HEK293 (cell line): ENCODE results near the gene RTN4RL2.

Experiments
- CTCF ChIA-PET: fragments of 350-600 bp; formaldehyde crosslinking; extraction: SDS; loops from one replicate; lab custom pipeline; 2021; ENCODE audit warnings: antibody characterized with exemption; lab: Yijun Ruan, JAX
- POLR2A ChIA-PET: fragments of 300-600 bp; formaldehyde crosslinking; extraction: SDS; loops from one replicate; lab custom pipeline; 2020; ENCODE audit warnings: antibody characterized with exemption, inconsistent platforms; lab: Yijun Ruan, JAX
- H3K27ac ChIP-seq: fragments of 200-500 bp; sonication (Bioruptor generic); 2 replicates; pipeline ENCODE4 v1.5.1; 2014; ENCODE audit warnings: low read depth, low read length, control low read depth, inconsistent platforms; ENCODE audit errors: extremely low read depth
- H3K36me3 ChIP-seq, 2 experiments: fragments of 200-500 bp in 1 of 2; sonication (Bioruptor generic) in 1 of 2; 1 replicate in 1 of 2; 2 replicates in 1 of 2; pipeline ENCODE4 v1.5.1; 2014 to 2017; ENCODE audit warnings: inconsistent platforms in 2 of 2, low read length in 2 of 2; ENCODE audit not compliant: control insufficient read depth in 2 of 2, insufficient read depth in 1 of 2
- H3K4me1 ChIP-seq: fragments of 200-500 bp; sonication (Bioruptor generic); 2 replicates; pipeline ENCODE4 v1.5.1; 2014; ENCODE audit warnings: mild to moderate bottlenecking, low read length, inconsistent platforms; ENCODE audit not compliant: control insufficient read depth, insufficient read depth
- H3K4me3 ChIP-seq: 2 replicates; pipeline ENCODE4 v1.5.1; 2011; ENCODE audit warnings: low read depth, mild to moderate bottlenecking, control low read depth, low read length, moderate library complexity
- H3K9me3 ChIP-seq: fragments of 200-500 bp; sonication (Bioruptor generic); 2 replicates; pipeline ENCODE4 v1.5.1; 2014; ENCODE audit warnings: low read depth, low read length, inconsistent platforms; ENCODE audit not compliant: control insufficient read depth, insufficient read depth
- ELK4 ChIP-seq: IDR thresholded peaks from 2 replicates; pipeline ENCODE4 v1.6.1; 2011; ENCODE audit warnings: mild to moderate bottlenecking, low read depth, low read length, borderline replicate concordance
- KLF10 ChIP-seq: fragments of 450-650 bp; IDR thresholded peaks from 2 replicates; pipeline ENCODE4 v1.5.1; 2018; ENCODE audit warnings: missing biosample characterization, mild to moderate bottlenecking, missing genetic modification characterization
- PRDM4 ChIP-seq: fragments of 450-650 bp; formaldehyde crosslinking; IDR thresholded peaks from 2 replicates; pipeline ENCODE4 v1.5.1; 2017; ENCODE audit warnings: missing biosample characterization, missing genetic modification characterization
- SCRT1 ChIP-seq: fragments of 450-650 bp; formaldehyde crosslinking; IDR thresholded peaks from 2 replicates; pipeline ENCODE4 v1.5.1; 2016; ENCODE audit warnings: missing biosample characterization, missing genetic modification characterization, borderline replicate concordance
- SP3 ChIP-seq: fragments of 450-650 bp; formaldehyde crosslinking; IDR thresholded peaks from 2 replicates; pipeline ENCODE4 v1.5.1; 2016; ENCODE audit warnings: missing biosample characterization, missing genetic modification characterization
- ZBTB1 ChIP-seq: fragments of 450-650 bp; formaldehyde crosslinking; IDR thresholded peaks from 2 replicates; pipeline ENCODE4 v1.5.1; 2016; ENCODE audit warnings: missing biosample characterization, missing genetic modification characterization
- ZBTB17 ChIP-seq: fragments of 450-650 bp; formaldehyde crosslinking; IDR thresholded peaks from 2 replicates; pipeline ENCODE4 v1.5.1; 2016; ENCODE audit warnings: missing biosample characterization, missing genetic modification characterization
- ZBTB48 ChIP-seq: fragments of 450-650 bp; formaldehyde crosslinking; IDR thresholded peaks from 2 replicates; pipeline ENCODE4 v1.5.1; 2016; ENCODE audit warnings: missing biosample characterization, missing genetic modification characterization
- ZNF112 ChIP-seq: fragments of 450-650 bp; formaldehyde crosslinking; IDR thresholded peaks from 2 replicates; pipeline ENCODE4 v1.5.0; 2017; ENCODE audit warnings: missing biosample characterization, missing genetic modification characterization
- ZNF157 ChIP-seq: fragments of 450-650 bp; formaldehyde crosslinking; IDR thresholded peaks from 2 replicates; pipeline ENCODE4 v1.5.1; 2016; ENCODE audit warnings: missing biosample characterization, missing genetic modification characterization
- ZNF221 ChIP-seq: fragments of 450-650 bp; formaldehyde crosslinking; IDR thresholded peaks from 2 replicates; pipeline ENCODE4 v1.5.1; 2017; ENCODE audit warnings: missing biosample characterization, missing genetic modification characterization, borderline replicate concordance
- ZNF239 ChIP-seq: fragments of 450-650 bp; formaldehyde crosslinking; IDR thresholded peaks from 2 replicates; pipeline ENCODE4 v1.5.1; 2016; ENCODE audit warnings: missing biosample characterization, missing genetic modification characterization
- ZNF266 ChIP-seq: fragments of 450-650 bp; formaldehyde crosslinking; IDR thresholded peaks from 2 replicates; pipeline ENCODE4 v1.5.1; 2016; ENCODE audit warnings: missing biosample characterization, missing genetic modification characterization, low read depth
- ZNF366 ChIP-seq: fragments of 450-650 bp; formaldehyde crosslinking; conservative IDR thresholded peaks from 2 replicates; pipeline ENCODE4 v1.5.1; 2016; ENCODE audit warnings: missing biosample characterization, missing genetic modification characterization
- ZNF433 ChIP-seq: fragments of 450-650 bp; formaldehyde crosslinking; IDR thresholded peaks from 2 replicates; pipeline ENCODE4 v1.5.1; 2016; ENCODE audit warnings: missing biosample characterization, missing genetic modification characterization, low read depth
- ZNF600 ChIP-seq: fragments of 450-650 bp; formaldehyde crosslinking; IDR thresholded peaks from 2 replicates; pipeline ENCODE4 v1.5.1; 2016; ENCODE audit warnings: missing biosample characterization, missing genetic modification characterization
- ZNF610 ChIP-seq: fragments of 450-650 bp; formaldehyde crosslinking; IDR thresholded peaks from 2 replicates; pipeline ENCODE4 v1.5.1; 2016; ENCODE audit warnings: missing biosample characterization, missing genetic modification characterization, borderline replicate concordance
- ZNF639 ChIP-seq: fragments of 450-650 bp; formaldehyde crosslinking; IDR thresholded peaks from 2 replicates; pipeline ENCODE4 v1.5.1; 2016; ENCODE audit warnings: missing biosample characterization, missing genetic modification characterization
- ZNF654 ChIP-seq: fragments of 450-650 bp; formaldehyde crosslinking; IDR thresholded peaks from 2 replicates; pipeline ENCODE4 v1.5.1; 2016; ENCODE audit warnings: low read depth, missing biosample characterization, missing genetic modification characterization
- ZNF664 ChIP-seq: fragments of 450-650 bp; formaldehyde crosslinking; IDR thresholded peaks from 2 replicates; pipeline ENCODE4 v1.5.1; 2016; ENCODE audit warnings: missing biosample characterization, missing genetic modification characterization
- ZNF747 ChIP-seq: fragments of 450-650 bp; formaldehyde crosslinking; IDR thresholded peaks from 2 replicates; pipeline ENCODE4 v1.5.1; 2016; ENCODE audit warnings: missing biosample characterization, missing genetic modification characterization
- ZNF776 ChIP-seq: fragments of 450-650 bp; formaldehyde crosslinking; IDR thresholded peaks from 2 replicates; pipeline ENCODE4 v1.5.0; 2017; ENCODE audit warnings: missing biosample characterization, missing genetic modification characterization, borderline replicate concordance
- TF ChIP-seq, protein P1 (sequence below): fragments of 450-650 bp; IDR thresholded peaks from 2 replicates; pipeline ENCODE4 v1.5.1; 2018; ENCODE audit warnings: missing biosample characterization, missing genetic modification characterization
- TF ChIP-seq, protein P2 (sequence below): fragments of 450-650 bp; formaldehyde crosslinking; IDR thresholded peaks from 2 replicates; pipeline ENCODE4 v1.5.1; 2017; ENCODE audit warnings: missing biosample characterization, missing genetic modification characterization
- TF ChIP-seq, protein P3 (sequence below): fragments of 450-650 bp; formaldehyde crosslinking; IDR thresholded peaks from 2 replicates; pipeline ENCODE4; 2016; ENCODE audit warnings: missing biosample characterization, missing genetic modification characterization

The RTN4RL2 gene

DNA sequence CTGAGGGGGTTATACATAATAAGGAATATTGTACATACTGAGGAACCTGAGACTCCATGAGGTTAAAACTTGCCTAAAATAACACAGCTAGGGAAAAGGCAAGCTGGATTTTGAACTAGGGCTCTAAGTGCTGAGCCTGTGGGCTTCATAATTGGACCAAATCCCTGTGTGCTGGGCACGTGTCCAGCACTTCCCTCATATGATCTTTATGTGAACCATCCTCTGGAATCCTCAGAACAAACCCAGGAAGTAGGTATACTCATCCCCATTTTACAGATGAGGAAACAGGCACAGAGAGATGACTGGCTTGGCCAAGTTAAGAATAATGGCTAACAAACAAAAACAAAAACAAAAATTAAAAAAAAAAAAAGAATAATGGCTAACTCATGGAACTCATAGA, 14.9 kb downstream of the RTN4RL2 start:
- Histone ChIP-seq H3K36me3 (peaks cover 0 to 12% of the 10 kb centered on the region in 2 experiments; a peak in 1 of 3 replicates), H3K27ac (no peak overlapping the region), H3K4me3 (no peak overlapping the region), H3K9me3 (no peaks in the 10 kb centered on the region), H3K4me1 (no peaks in the 10 kb centered on the region)
- CTCF ChIA-PET, result interaction anchor here (0.7 to 0.8 kb wide), 2 partner anchors 9 to 18 kb away, joined by 3 to 6 read pairs; no protein-coding TSS in a partner anchor
- TF ChIP-seq ZNF776 (tag by site-specific recombination) (no peak), ZNF664 (tag by site-specific recombination) (no peak), SCRT1 (no peak), ZNF112 (tag by site-specific recombination) (no peak), ZNF157 (tag by site-specific recombination) (no peak), ZNF600 (tag by site-specific recombination) (no peak), SP3 (tag by site-specific recombination) (no peak), ZNF221 (tag by site-specific recombination) (no peak), ZNF239 (no peak), PRDM4 (tag by site-specific recombination) (no peak), ZNF610 (tag by site-specific recombination) (no peak), KLF10 (tag by site-specific recombination) (no peak), ZNF654 (tag by site-specific recombination) (no peak), ELK4 (no peak), ZBTB48 (tag by site-specific recombination) (no peak)
- TF ChIP-seq, protein P1, sequence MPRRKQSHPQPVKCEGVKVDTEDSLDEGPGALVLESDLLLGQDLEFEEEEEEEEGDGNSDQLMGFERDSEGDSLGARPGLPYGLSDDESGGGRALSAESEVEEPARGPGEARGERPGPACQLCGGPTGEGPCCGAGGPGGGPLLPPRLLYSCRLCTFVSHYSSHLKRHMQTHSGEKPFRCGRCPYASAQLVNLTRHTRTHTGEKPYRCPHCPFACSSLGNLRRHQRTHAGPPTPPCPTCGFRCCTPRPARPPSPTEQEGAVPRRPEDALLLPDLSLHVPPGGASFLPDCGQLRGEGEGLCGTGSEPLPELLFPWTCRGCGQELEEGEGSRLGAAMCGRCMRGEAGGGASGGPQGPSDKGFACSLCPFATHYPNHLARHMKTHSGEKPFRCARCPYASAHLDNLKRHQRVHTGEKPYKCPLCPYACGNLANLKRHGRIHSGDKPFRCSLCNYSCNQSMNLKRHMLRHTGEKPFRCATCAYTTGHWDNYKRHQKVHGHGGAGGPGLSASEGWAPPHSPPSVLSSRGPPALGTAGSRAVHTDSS, result no peak
- TF ChIP-seq, protein P2, sequence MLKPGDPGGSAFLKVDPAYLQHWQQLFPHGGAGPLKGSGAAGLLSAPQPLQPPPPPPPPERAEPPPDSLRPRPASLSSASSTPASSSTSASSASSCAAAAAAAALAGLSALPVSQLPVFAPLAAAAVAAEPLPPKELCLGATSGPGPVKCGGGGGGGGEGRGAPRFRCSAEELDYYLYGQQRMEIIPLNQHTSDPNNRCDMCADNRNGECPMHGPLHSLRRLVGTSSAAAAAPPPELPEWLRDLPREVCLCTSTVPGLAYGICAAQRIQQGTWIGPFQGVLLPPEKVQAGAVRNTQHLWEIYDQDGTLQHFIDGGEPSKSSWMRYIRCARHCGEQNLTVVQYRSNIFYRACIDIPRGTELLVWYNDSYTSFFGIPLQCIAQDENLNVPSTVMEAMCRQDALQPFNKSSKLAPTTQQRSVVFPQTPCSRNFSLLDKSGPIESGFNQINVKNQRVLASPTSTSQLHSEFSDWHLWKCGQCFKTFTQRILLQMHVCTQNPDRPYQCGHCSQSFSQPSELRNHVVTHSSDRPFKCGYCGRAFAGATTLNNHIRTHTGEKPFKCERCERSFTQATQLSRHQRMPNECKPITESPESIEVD, result no peak
- POLR2A ChIA-PET, result no interaction called here

DNA sequence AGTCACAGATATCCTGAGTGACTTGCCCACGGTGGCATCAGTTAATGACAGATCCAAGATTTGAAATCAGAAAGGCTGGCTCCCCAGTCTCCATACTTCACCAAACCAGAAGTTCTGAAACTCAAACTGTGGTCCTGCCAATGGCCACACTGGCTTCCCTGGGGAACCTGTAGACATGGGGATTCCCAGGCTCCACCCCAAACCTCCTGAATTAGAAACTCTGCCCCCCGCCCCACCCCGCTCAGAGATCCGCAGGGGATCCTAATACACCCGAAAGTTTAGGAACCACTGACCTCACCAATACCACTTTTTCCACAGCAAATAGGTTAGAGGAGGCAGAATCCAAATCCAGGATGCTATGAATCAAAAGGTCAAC, 15.3 kb downstream of the RTN4RL2 start:
- ChIA-PET CTCF (no interaction called here), POLR2A (no interaction called here)
- H3K4me1 ChIP-seq, result no peaks in the 10 kb centered on the region
- no peaks in the 10 kb centered on the region for H3K9me3 ChIP-seq
- no peak overlapping the region for H3K4me3 ChIP-seq
- TF ChIP-seq ZNF433 (tag by site-specific recombination) (no peak), ZNF747 (tag by site-specific recombination) (no peak), ZBTB17 (tag by site-specific recombination) (no peak), ZNF266 (tag by site-specific recombination) (no peak), ZNF639 (tag by site-specific recombination) (no peak), ZNF366 (tag by site-specific recombination) (no peak), ZBTB1 (tag by site-specific recombination) (no peak)
- TF ChIP-seq, protein P3, sequence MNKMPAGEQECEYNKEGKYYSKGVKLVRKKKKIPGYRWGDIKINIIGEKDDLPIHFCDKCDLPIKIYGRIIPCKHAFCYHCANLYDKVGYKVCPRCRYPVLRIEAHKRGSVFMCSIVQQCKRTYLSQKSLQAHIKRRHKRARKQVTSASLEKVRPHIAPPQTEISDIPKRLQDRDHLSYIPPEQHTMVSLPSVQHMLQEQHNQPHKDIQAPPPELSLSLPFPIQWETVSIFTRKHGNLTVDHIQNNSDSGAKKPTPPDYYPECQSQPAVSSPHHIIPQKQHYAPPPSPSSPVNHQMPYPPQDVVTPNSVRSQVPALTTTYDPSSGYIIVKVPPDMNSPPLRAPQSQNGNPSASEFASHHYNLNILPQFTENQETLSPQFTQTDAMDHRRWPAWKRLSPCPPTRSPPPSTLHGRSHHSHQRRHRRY (tag by site-specific recombination), result no peak
- no peak overlapping the region for H3K27ac ChIP-seq
- H3K36me3 ChIP-seq, result peaks cover 0 to 12% of the 10 kb centered on the region in 2 experiments; a peak in 1 of 3 replicates
